ENCODE results near the gene MFAP3. TPM values are rescaled to one million over a fixed set of nuclear protein-coding genes. Genes with fewer than 3 reads are reported as not detected.
A peak's percentile ranks its signal among the peaks of the same experiment; 100 is the strongest.

The MFAP3 gene
- total and polyA plus RNA-seq, 5 experiments from 2014 or later: 4.0 to 26.1 (median 7.5) TPM

DNA sequence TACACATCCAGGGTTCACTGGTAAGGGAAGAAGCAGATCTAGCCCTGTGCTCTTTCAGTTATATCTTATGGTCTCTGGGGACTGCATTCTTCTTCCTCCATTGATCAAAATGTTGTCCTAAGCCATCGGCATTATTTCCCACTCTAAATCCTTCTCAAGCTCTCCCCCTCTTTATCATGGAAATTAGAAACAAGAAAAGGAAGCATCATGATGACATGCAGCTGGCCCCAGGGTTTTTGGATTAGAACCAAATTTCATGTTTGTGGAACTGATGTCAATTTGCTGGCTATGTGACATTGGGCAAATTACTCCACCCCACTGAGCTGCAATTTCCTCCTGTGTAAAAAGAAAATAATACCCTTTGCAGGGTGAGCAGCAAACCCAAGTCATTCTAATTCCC, 39.5 kb downstream of the MFAP3 start:
- H3K4me3 Mint-ChIP-seq: no peak overlapping the region
- POLR2A ChIA-PET: no interaction called here
- H3K27ac Mint-ChIP-seq: no peak overlapping the region
- H3K4me1 Mint-ChIP-seq: peaks cover 0 to 27% (median 19%) of the 10 kb centered on the region in 4 donors
- H3K36me3 Mint-ChIP-seq: no peaks in the 10 kb centered on the region
- H3K27me3 Mint-ChIP-seq: no peaks in the 10 kb centered on the region
- no peaks in the 10 kb centered on the region for H3K9me3 Mint-ChIP-seq
- ATAC-seq (no peak), DNase-seq (no peak)

GRCh38 chr5:154081246-154081645, 42.5 kb downstream of the MFAP3 start:
- Mint-ChIP-seq H3K36me3 (no peaks in the 10 kb centered on the region), H3K27me3 (peaks cover 0 to 1% (median 0%) of the 10 kb centered on the region in 5 donors), H3K27ac (no peak overlapping the region), H3K4me1 (peaks cover 0 to 19% (median 6%) of the 10 kb centered on the region in 4 donors), H3K4me3 (no peak overlapping the region), H3K9me3 (no peaks in the 10 kb centered on the region)
- ATAC-seq (no peak), DNase-seq (no peak)
- POLR2A ChIA-PET: no interaction called here

DNA sequence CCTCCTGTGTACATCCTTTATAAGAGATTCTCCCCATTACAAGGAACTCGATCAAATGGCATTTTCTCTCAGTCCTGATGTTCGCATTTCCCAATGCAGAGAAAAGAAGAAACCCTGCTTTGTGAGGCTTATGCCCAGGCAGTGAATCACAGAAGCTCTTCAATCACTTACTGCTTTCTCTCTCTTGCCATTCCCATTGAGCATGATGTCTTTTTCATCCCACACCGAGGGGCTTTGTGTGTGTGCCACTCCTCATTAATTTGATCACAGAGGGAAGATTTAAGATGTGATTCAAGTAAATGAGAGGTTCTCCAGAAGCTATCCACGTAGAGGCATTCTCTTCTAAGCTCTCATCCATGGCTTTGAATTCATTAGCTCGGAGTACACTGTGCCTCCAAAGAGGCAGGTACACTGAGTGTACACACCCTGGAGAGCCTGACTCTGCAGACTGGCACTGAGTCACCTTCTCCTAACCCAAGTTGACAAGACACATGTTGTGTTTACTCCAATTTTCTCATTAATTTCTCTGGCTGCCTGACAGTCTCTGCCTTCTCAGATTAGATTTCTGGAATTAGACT, 45.4 kb downstream of the MFAP3 start:
- DNase-seq: no peak
- Mint-ChIP-seq H3K27ac (peak overlapping the region in 1 of 10 donors; percentile 44), H3K9me3 (no peaks in the 10 kb centered on the region), H3K4me3 (no peak overlapping the region), H3K27me3 (peaks cover 0 to 9% (median 2%) of the 10 kb centered on the region in 5 donors), H3K4me1 (peaks cover 0 to 11% (median 3%) of the 10 kb centered on the region in 4 donors), H3K36me3 (no peaks in the 10 kb centered on the region)
- POLR2A ChIA-PET: no interaction called here
- ATAC-seq: no peak

DNA sequence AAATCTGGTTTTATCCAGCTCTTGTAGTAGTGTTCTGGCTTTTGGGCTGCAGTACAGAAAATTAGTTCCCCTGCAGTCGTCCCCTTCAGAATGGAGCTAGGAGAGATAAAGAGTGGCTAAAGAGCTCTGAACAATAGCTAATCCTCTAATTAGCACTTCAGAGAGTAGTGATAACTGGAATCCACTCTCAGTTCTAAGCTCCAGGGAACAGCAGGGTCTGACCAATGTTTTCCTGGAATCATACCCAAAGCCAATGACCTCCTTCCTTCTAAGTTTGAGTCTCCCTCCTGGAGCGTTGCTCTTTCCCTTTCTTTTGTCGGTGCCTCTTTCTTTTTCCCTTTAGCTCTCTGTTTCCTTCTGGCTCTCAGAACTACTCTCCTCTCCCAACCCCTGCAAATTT, 47.4 kb downstream of the MFAP3 start:
- ATAC-seq: no peak
- Mint-ChIP-seq H3K27ac (peak overlapping the region in 2 of 10 donors; percentile 46 to 81), H3K36me3 (no peaks in the 10 kb centered on the region), H3K27me3 (peaks cover 0 to 17% (median 5%) of the 10 kb centered on the region in 5 donors), H3K9me3 (no peaks in the 10 kb centered on the region), H3K4me3 (no peak overlapping the region), H3K4me1 (peaks cover 0 to 11% (median 3%) of the 10 kb centered on the region in 4 donors)
- POLR2A ChIA-PET: no interaction called here
- no peak for DNase-seq

DNA sequence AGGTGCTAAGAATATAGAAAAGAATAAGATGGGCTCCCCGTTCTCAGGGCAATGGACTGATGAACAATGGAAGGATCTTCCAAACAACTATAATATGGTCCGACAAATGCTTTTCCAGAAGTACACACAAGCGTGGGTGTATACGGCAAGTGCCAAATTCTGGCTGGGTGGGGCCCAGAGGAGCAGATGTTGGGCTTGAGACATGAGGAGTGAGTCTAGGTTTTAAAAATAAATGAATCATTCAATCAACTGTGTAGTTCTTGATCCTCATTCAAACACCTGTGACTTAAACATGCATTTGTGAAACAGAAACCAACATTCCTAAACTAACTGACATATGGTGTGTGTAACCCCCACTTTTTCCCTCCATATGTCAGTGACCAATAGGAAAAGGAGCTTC, 47.9 kb downstream of the MFAP3 start:
- POLR2A ChIA-PET: no interaction called here

GRCh38 chr5:154087260-154087659, 48.5 kb downstream of the MFAP3 start:
- Mint-ChIP-seq H3K4me3 (no peak overlapping the region), H3K9me3 (no peaks in the 10 kb centered on the region), H3K27me3 (peaks cover 0 to 22% (median 10%) of the 10 kb centered on the region in 5 donors), H3K36me3 (no peaks in the 10 kb centered on the region), H3K4me1 (peaks cover 0 to 11% (median 3%) of the 10 kb centered on the region in 4 donors), H3K27ac (no peak overlapping the region)
- DNase-seq (no peak), ATAC-seq (no peak)
- POLR2A ChIA-PET: no interaction called here

More for the DNA sequence above, 47.9 kb downstream of the MFAP3 start:
- H3K4me1 Mint-ChIP-seq: peaks cover 0 to 11% (median 3%) of the 10 kb centered on the region in 4 donors
- peaks cover 0 to 19% (median 7%) of the 10 kb centered on the region in 5 donors for H3K27me3 Mint-ChIP-seq
- no peaks in the 10 kb centered on the region for H3K9me3 Mint-ChIP-seq
- no peak for DNase-seq
- ATAC-seq: no peak
- peak overlapping the region in 2 of 10 donors; percentile 46 to 81 for H3K27ac Mint-ChIP-seq
- no peaks in the 10 kb centered on the region for H3K36me3 Mint-ChIP-seq
- no peak overlapping the region for H3K4me3 Mint-ChIP-seq

GRCh38 chr5:154088801-154089200, 50.0 kb downstream of the MFAP3 start:
- Mint-ChIP-seq H3K9me3 (no peaks in the 10 kb centered on the region), H3K36me3 (no peaks in the 10 kb centered on the region), H3K27ac (no peak overlapping the region), H3K4me1 (peaks cover 0 to 11% (median 3%) of the 10 kb centered on the region in 4 donors), H3K4me3 (no peak overlapping the region), H3K27me3 (peaks cover 0 to 26% (median 15%) of the 10 kb centered on the region in 5 donors)
- ATAC-seq (no peak), DNase-seq (no peak)
- POLR2A ChIA-PET: no interaction called here

DNA sequence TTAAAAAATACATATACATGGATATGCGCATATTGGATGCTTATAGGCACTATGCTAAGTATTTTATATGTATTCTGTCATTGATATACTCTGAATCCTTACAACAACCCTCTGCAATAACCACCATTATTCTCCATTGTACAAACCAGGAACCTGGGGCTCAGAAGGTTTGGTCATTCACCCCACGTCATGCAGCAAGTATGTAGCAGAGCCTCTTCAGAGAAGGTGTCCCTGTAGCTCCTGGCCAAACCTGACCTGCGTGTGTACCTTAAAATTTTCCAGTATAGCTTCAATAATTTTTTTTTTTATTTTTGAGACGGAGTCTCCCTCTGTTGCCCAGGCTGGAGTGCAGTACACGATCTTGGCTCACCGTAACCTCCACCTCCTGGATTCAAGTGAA, 51.9 kb downstream of the MFAP3 start:
- no peak overlapping the region for H3K27ac Mint-ChIP-seq
- no peak overlapping the region for H3K4me3 Mint-ChIP-seq
- H3K4me1 Mint-ChIP-seq: peaks cover 0 to 10% (median 3%) of the 10 kb centered on the region in 4 donors
- DNase-seq: no peak
- POLR2A ChIA-PET: no interaction called here
- H3K36me3 Mint-ChIP-seq: no peaks in the 10 kb centered on the region
- H3K27me3 Mint-ChIP-seq: peaks cover 0 to 35% (median 19%) of the 10 kb centered on the region in 5 donors
- no peaks in the 10 kb centered on the region for H3K9me3 Mint-ChIP-seq
- ATAC-seq: no peak

DNA sequence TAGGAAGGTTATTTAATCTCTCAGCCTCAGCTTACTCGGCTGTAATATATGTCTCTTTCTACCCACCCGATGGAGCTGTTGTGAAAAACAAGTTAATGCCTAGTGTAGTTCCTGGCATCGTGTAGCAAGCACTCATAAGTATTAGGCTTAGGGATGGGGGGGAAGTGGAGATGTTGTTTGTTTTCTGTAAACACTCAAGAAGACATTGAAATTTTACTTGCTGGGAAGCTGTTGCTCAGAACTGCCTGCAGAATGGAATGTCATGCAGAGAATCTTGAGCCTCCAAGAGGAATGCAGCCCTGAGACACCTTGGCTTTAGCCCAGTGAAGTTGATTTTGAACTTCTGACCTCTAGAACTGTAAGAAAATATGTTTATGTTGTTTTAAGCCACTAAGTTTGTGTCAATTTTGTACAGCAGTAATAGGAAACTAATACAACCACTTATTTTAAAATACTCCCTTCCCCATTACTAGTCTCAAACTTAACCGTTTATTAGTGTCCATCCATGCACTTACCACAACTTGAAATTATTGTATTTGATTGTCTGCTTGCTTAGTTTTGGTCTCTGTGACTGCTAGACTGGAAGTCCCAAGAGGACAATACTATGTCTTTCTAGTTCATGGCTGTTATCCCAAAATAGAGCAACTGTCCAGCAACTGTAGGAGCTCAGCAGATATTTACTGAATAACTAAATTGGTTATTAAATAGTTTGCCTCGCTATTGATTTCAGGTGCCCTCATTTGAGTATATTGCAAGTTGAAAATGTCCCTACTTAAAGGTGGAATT, 53.8 kb downstream of the MFAP3 start:
- Mint-ChIP-seq H3K27me3 (peaks cover 0 to 35% (median 15%) of the 10 kb centered on the region in 5 donors), H3K27ac (no peak overlapping the region), H3K36me3 (no peaks in the 10 kb centered on the region), H3K9me3 (no peaks in the 10 kb centered on the region), H3K4me3 (no peak overlapping the region), H3K4me1 (no peaks in the 10 kb centered on the region)
- DNase-seq (no peak), ATAC-seq (no peak)
- POLR2A ChIA-PET: no interaction called here

- no peak for DNase-seq
- H3K9me3 Mint-ChIP-seq: no peaks in the 10 kb centered on the region
These were observed 54.4 kb downstream of the MFAP3 start for GRCh38 chr5:154093142-154093532.

DNA sequence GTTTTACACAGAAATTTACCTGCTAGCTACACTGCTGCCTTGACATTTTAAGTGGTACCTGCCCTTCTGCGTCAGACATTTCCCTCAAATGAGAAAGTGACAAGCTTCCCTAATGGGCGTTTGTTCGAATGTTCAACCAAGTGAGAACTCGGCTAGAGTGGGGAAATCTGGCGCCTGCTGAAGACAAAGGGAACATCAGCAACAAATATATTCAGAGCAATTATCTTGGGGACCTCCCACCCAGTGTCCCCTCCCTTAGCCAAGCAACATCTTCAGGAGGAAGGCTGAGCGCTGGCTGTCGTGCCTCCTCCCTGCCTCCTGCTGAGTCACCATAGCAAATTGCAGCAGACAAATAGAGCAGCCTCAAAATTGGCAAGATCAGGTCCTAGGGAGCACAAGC, 57.1 kb downstream of the MFAP3 start:
- Mint-ChIP-seq H3K36me3 (no peaks in the 10 kb centered on the region), H3K27me3 (peaks cover 0 to 21% (median 14%) of the 10 kb centered on the region in 5 donors), H3K9me3 (no peaks in the 10 kb centered on the region), H3K4me3 (no peak overlapping the region), H3K4me1 (no peaks in the 10 kb centered on the region), H3K27ac (no peak overlapping the region)
- POLR2A ChIA-PET: no interaction called here
- DNase-seq: no peak
- no peak for ATAC-seq

More at GRCh38 chr5:154093142-154093532, 54.4 kb downstream of the MFAP3 start:
- no peak overlapping the region for H3K4me3 Mint-ChIP-seq
- H3K4me1 Mint-ChIP-seq: no peaks in the 10 kb centered on the region
- H3K27me3 Mint-ChIP-seq: peaks cover 0 to 33% (median 15%) of the 10 kb centered on the region in 5 donors
- POLR2A ChIA-PET: no interaction called here
- no peak for ATAC-seq
- no peaks in the 10 kb centered on the region for H3K36me3 Mint-ChIP-seq
- peak overlapping the region in 1 of 10 donors; percentile 25 for H3K27ac Mint-ChIP-seq

GRCh38 chr5:154097031-154097430, 58.3 kb downstream of the MFAP3 start:
- peaks cover 0 to 16% (median 11%) of the 10 kb centered on the region in 5 donors for H3K27me3 Mint-ChIP-seq
- POLR2A ChIA-PET: no interaction called here
- DNase-seq (no peak), ATAC-seq (no peak)
- H3K4me1 Mint-ChIP-seq: no peaks in the 10 kb centered on the region
- no peak overlapping the region for H3K4me3 Mint-ChIP-seq
- no peaks in the 10 kb centered on the region for H3K9me3 Mint-ChIP-seq
- no peaks in the 10 kb centered on the region for H3K36me3 Mint-ChIP-seq
- H3K27ac Mint-ChIP-seq: no peak overlapping the region

GRCh38 chr5:154098465-154098864, 59.7 kb downstream of the MFAP3 start:
- H3K9me3 Mint-ChIP-seq: no peaks in the 10 kb centered on the region

More at GRCh38 chr5:154098465-154098864, 59.7 kb downstream of the MFAP3 start:
- H3K4me1 Mint-ChIP-seq: no peaks in the 10 kb centered on the region
- H3K36me3 Mint-ChIP-seq: no peaks in the 10 kb centered on the region
- H3K27me3 Mint-ChIP-seq: peaks cover 0 to 12% (median 9%) of the 10 kb centered on the region in 5 donors
- H3K27ac Mint-ChIP-seq: no peak overlapping the region
- DNase-seq (no peak), ATAC-seq (no peak)
- no peak overlapping the region for H3K4me3 Mint-ChIP-seq
- POLR2A ChIA-PET: no interaction called here
